IMR-90 (cell line): Measurements from ENCODE around the gene INHBE. TPM values are rescaled to one million over a fixed set of nuclear protein-coding genes. Genes with fewer than 3 reads are reported as not detected.

Experiments used
- ATAC-seq: fragments of 200-7000 bp; cut with Tn5 transposase; 2 replicates; pipeline ENCODE4 v1.9.1; 2020; ENCODE audit warnings: low read depth, mild to moderate bottlenecking, moderate library complexity
- BruUV-seq: library from RNA; stranded (reverse); fragments of 400-500 nt; replicated peaks from 2 replicates; lab custom pipeline; 2021; lab: Mats Ljungman, UMichigan
- CTCF ChIA-PET: fragments of 300-600 bp; formaldehyde crosslinking; extraction: SDS; loops from one replicate; lab custom pipeline; 2021; ENCODE audit warnings: antibody characterized with exemption; lab: Yijun Ruan, JAX
- POLR2A ChIA-PET: fragments of 300-600 bp; sonication (Branson Sonifier 250); formaldehyde crosslinking; loops from one replicate; lab custom pipeline; 2022; ENCODE audit warnings: antibody characterized with exemption; ENCODE audit not compliant: unreplicated experiment; lab: Charles Lee
- DNase-seq: peaks from one replicate; pipeline ENCODE4 v3.0.0; 2013
- H2AFZ ChIP-seq: replicated peaks from 2 replicates; pipeline ENCODE3; 2013; ENCODE audit warnings: low read length, mild to moderate bottlenecking; ENCODE audit not compliant: poor library complexity
- H2AK5ac ChIP-seq: 2 replicates; pipeline ENCODE4 v1.6.1; 2013; ENCODE audit warnings: low read depth, low read length, inconsistent platforms
- H2AK9ac ChIP-seq: replicated peaks from 2 replicates; pipeline ENCODE3; 2013; ENCODE audit warnings: mild to moderate bottlenecking, low read depth, low read length, moderate library complexity; ENCODE audit not compliant: poor library complexity
- H2BK120ac ChIP-seq: 2 replicates; pipeline ENCODE4 v1.6.1; 2013; ENCODE audit warnings: low read depth, low read length, inconsistent platforms
- H2BK15ac ChIP-seq: 3 replicates; pipeline ENCODE4 v1.6.1; 2013; ENCODE audit warnings: low read depth, low read length, inconsistent platforms
- H2BK20ac ChIP-seq: 2 replicates; pipeline ENCODE4 v1.6.1; 2013; ENCODE audit warnings: low read depth, mild to moderate bottlenecking, inconsistent platforms, low read length, moderate library complexity
- H2BK5ac ChIP-seq: 2 replicates; pipeline ENCODE4 v1.6.1; 2013; ENCODE audit warnings: mild to moderate bottlenecking, low read depth, low read length, inconsistent platforms; ENCODE audit not compliant: poor library complexity, severe bottlenecking
- H3K14ac ChIP-seq: replicated peaks from 2 replicates; pipeline ENCODE4 v1.6.1; 2013; ENCODE audit warnings: low read depth, low read length, inconsistent platforms
- H3K18ac ChIP-seq: 2 replicates; pipeline ENCODE4 v1.6.1; 2013; ENCODE audit warnings: low read depth, low read length, control low read depth
- H3K23ac ChIP-seq: 2 replicates; pipeline ENCODE4 v1.6.1; 2013; ENCODE audit warnings: low read depth, low read length, inconsistent platforms
- H3K27ac ChIP-seq: 2 replicates; pipeline ENCODE4 v1.5.1; 2013; ENCODE audit warnings: mild to moderate bottlenecking, control low read depth, low read length; ENCODE audit not compliant: insufficient read depth
- H3K27me3 ChIP-seq: 2 replicates; pipeline ENCODE4 v1.6.1; 2013; ENCODE audit warnings: low read length; ENCODE audit not compliant: control insufficient read depth, insufficient read depth
- H3K36me3 ChIP-seq: 2 replicates; pipeline ENCODE4 v1.6.1; 2013; ENCODE audit warnings: low read length, mixed read lengths; ENCODE audit not compliant: control insufficient read depth, insufficient read depth
- H3K4ac ChIP-seq: 2 replicates; pipeline ENCODE4 v1.6.1; 2013; ENCODE audit warnings: low read depth, low read length, inconsistent platforms
- H3K4me1 ChIP-seq: 2 replicates; pipeline ENCODE4 v1.6.1; 2013; ENCODE audit warnings: low read length, mixed read lengths; ENCODE audit not compliant: control insufficient read depth, insufficient read depth
- H3K4me2 ChIP-seq: 2 replicates; pipeline ENCODE4 v1.6.1; 2013; ENCODE audit warnings: low read depth, mild to moderate bottlenecking, control low read depth, low read length, moderate library complexity
- H3K4me3 ChIP-seq: 2 replicates; pipeline ENCODE4 v1.5.1; 2013; ENCODE audit warnings: low read depth, mild to moderate bottlenecking, control low read depth, low read length, moderate library complexity; ENCODE audit not compliant: insufficient read depth
- H3K56ac ChIP-seq: 2 replicates; pipeline ENCODE4 v1.6.1; 2013; ENCODE audit warnings: low read length, inconsistent platforms; ENCODE audit not compliant: insufficient read depth; ENCODE audit errors: extremely low read depth
- H3K79me1 ChIP-seq, 2 experiments: 2 replicates each; pipeline ENCODE4 v1.6.1; 2013; ENCODE audit warnings: low read length in 2 of 2, inconsistent platforms in 1 of 2, low read depth in 1 of 2
- H3K9ac ChIP-seq: 2 replicates; pipeline ENCODE4 v1.6.1; 2013; ENCODE audit warnings: low read depth, low read length, control low read depth
- H3K9me1 ChIP-seq: 2 replicates; pipeline ENCODE4 v1.6.1; 2013; ENCODE audit warnings: low read length, inconsistent platforms; ENCODE audit not compliant: insufficient read depth
- H3K9me3 ChIP-seq: 2 replicates; pipeline ENCODE4 v1.6.1; 2013; ENCODE audit warnings: low read length; ENCODE audit not compliant: control insufficient read depth, insufficient read depth
- H4K20me1 ChIP-seq: 2 replicates; pipeline ENCODE4 v1.6.1; 2013; ENCODE audit warnings: low read length, inconsistent platforms; ENCODE audit not compliant: insufficient read depth
- H4K5ac ChIP-seq: 2 replicates; pipeline ENCODE4 v1.6.1; 2013; ENCODE audit warnings: mild to moderate bottlenecking, low read depth, low read length, control low read depth
- H4K8ac ChIP-seq, 2 experiments: 2 replicates each; pipeline ENCODE4 v1.6.1; 2013; ENCODE audit warnings: low read depth in 2 of 2, low read length in 2 of 2, control low read depth in 1 of 2, inconsistent platforms in 1 of 2
- H4K91ac ChIP-seq: 2 replicates; pipeline ENCODE4 v1.6.1; 2013; ENCODE audit warnings: low read depth, low read length, inconsistent platforms; ENCODE audit not compliant: insufficient read depth
- CTCF ChIP-seq: conservative IDR thresholded peaks from 2 replicates; pipeline ENCODE4 v1.5.1; 2012; ENCODE audit warnings: mild to moderate bottlenecking, low read depth, low read length, improper control_type of control experiment
- ELK1 ChIP-seq: fragments of 150-350 bp; IDR thresholded peaks from 2 replicates; pipeline ENCODE4 v1.6.1; 2016; ENCODE audit warnings: low read depth, mild to moderate bottlenecking, low read length, moderate library complexity, borderline replicate concordance
- WGBS, 2 experiments: methylation state at CpG; one replicate each; pipeline versions ENCODE4 v1.1.5 to v1.1.7; 2013; ENCODE audit warnings: missing lambda C conversion rate in 2 of 2; ENCODE audit not compliant: insufficient read length in 1 of 2; ENCODE audit errors: extremely low coverage in 2 of 2; 5-methylcytosine and 5-hydroxymethylcytosine counted together
- dilution Hi-C: fragments of 300-500 bp; cut with HindIII; formaldehyde crosslinking; loops from one replicate; pipeline ENCODE4 v1.14.3; 2018; ENCODE audit warnings: low sequenced_read_pairs; ENCODE audit not compliant: unreplicated experiment
- in situ Hi-C: fragments of 300-500 bp; cut with MboI; formaldehyde crosslinking; loops from 3 replicates; pipeline ENCODE4 v1.14.3; 2019; ENCODE audit warnings: low sequenced_read_pairs, inconsistent platforms, mixed read lengths
- intact Hi-C: fragments of 100-400 bp; cut with micrococcal nuclease; formaldehyde crosslinking; loops from 2 replicates; pipeline ENCODE4 v1.10.0; 2022
- polyA plus RNA-seq, 3 experiments: library from polyadenylated mRNA; depleted of rRNA; stranded (reverse); fragments of >200 nt; gene quantifications; 2 replicates each; pipeline ENCODE4 v1.2.3, GENCODE V29; 2012; ENCODE audit warnings: low replicate concordance in 1 of 3
- total RNA-seq: library from RNA; depleted of rRNA; stranded (reverse); fragments of >200 nt; gene quantifications from 2 replicates; pipeline ENCODE4 v1.2.3, GENCODE V29; 2012

Gene INHBE
- total and polyA plus RNA-seq, 2 of the 4 experiments (the other 2 are of a cell fraction): 0.90 to 1.7 TPM

GRCh38 chr12:57498132-57498502 is 43.0 kb downstream of the INHBE start:
- Histone ChIP-seq H2AFZ (no peak overlapping the region), H3K4me1 (no peaks in the 10 kb centered on the region), H2BK15ac (no peak overlapping the region), H4K91ac (no peak overlapping the region), H4K8ac (no peak overlapping the region), H3K9me1 (peaks cover 14% of the 10 kb centered on the region), H3K23ac (no peak overlapping the region), H2AK5ac (no peak overlapping the region), H3K4me2 (no peak overlapping the region), H3K4me3 (no peak overlapping the region), H3K18ac (no peak overlapping the region), H4K20me1 (peaks cover 22% of the 10 kb centered on the region; the same call in 1 of the 2 replicates), H4K5ac (no peak overlapping the region), H3K79me1 (peaks cover 41 to 42% of the 10 kb centered on the region in 2 experiments), H2BK5ac (no peak overlapping the region), H2BK20ac (no peak overlapping the region), H3K27ac (no peak overlapping the region), H3K36me3 (peaks cover 44% of the 10 kb centered on the region), H3K56ac (no peak overlapping the region), H3K14ac (no peak overlapping the region), H3K27me3 (no peaks in the 10 kb centered on the region), H3K4ac (no peak overlapping the region), H3K9me3 (no peaks in the 10 kb centered on the region), H2BK120ac (no peak overlapping the region), H2AK9ac (no peak overlapping the region), H3K9ac (no peak overlapping the region)
- POLR2A ChIA-PET: no interaction called here
- WGBS, 2 experiments: no CpG with 5 or more reads among the region's 9 CpGs
- intact Hi-C loops: no loop called here
- no TSS peak for BruUV-seq
- DNase-seq (no peak), ATAC-seq (0 out of 2 replicates have a peak, but pooled peaks have one; percentile 19)
- dilution Hi-C loops: no loop called here
- in situ Hi-C loops: no loop called here
- TF ChIP-seq ELK1 (no peak), CTCF (0 out of 2 replicates have a peak, but pooled peaks have one; percentile 3)
- CTCF ChIA-PET: no interaction called here
